HepG2 (cell line): Measurements from ENCODE around the gene TAOK3. TPM values are rescaled to one million over a fixed set of nuclear protein-coding genes. Genes with fewer than 3 reads are reported as not detected.

ENCODE experiments used
- ATAC-seq: fragments of 200-7000 bp; cut with Tn5 transposase; 3 replicates; pipeline ENCODE4 v1.9.1; 2020; ENCODE audit warnings: mild to moderate bottlenecking, moderate library complexity
- BruUV-seq: library from RNA; stranded (reverse); fragments of 400-500 nt; replicated peaks from 2 replicates; lab custom pipeline; 2021; lab: Mats Ljungman, UMichigan
- CTCF ChIA-PET: fragments of 300-600 bp; formaldehyde crosslinking; extraction: SDS; loops from one replicate; lab custom pipeline; 2021; ENCODE audit warnings: low total read pairs, inconsistent platforms, low intra/inter-chr PET ratio; lab: Yijun Ruan, JAX
- POLR2A ChIA-PET: fragments of 350-600 bp; sonication (Branson Sonifier 250); formaldehyde crosslinking; loops from one replicate; lab custom pipeline; 2020; ENCODE audit warnings: antibody characterized with exemption, inconsistent platforms; lab: Yijun Ruan, JAX
- DNase-seq: peaks from one replicate; pipeline ENCODE4 v3.0.0-alpha.2; 2015; ENCODE audit warnings: low spot score
- FAIRE-seq: peaks from 3 replicates; lab custom pipeline; 2011; peaks lifted over from hg19 to GRCh38; lab: Jason Lieb, UNC
- H2AFZ ChIP-seq: one replicate; pipeline ENCODE4 v1.6.1; 2011; ENCODE audit warnings: low read length, inconsistent platforms
- H3K27ac ChIP-seq: fragments of 300-600 bp; 3 replicates; pipeline ENCODE4 v1.8.0; 2011; ENCODE audit warnings: mixed run types, mild to moderate bottlenecking, mixed read lengths, low read length, inconsistent platforms; ENCODE audit not compliant: insufficient read depth; ENCODE audit errors: extremely low read length
- H3K27me3 ChIP-seq, 2 experiments: fragments of 200-600 bp in 1 of 2; 2 replicates in 1 of 2; 3 replicates in 1 of 2; pipeline versions ENCODE4 v1.6.0 to v1.8.0; 2011; ENCODE audit warnings: low read length in 2 of 2, mild to moderate bottlenecking in 2 of 2, moderate library complexity in 2 of 2, inconsistent platforms in 1 of 2; ENCODE audit not compliant: insufficient read depth in 2 of 2, control insufficient read depth in 1 of 2
- H3K36me3 ChIP-seq, 2 experiments: fragments of 200-600 bp in 1 of 2; replicated peaks in 1 of 2; 2 replicates in 1 of 2; 3 replicates in 1 of 2; pipeline versions ENCODE4 v1.5.1 to v1.8.0; 2011; ENCODE audit warnings: low read length in 2 of 2, inconsistent platforms in 1 of 2; ENCODE audit not compliant: insufficient read depth in 2 of 2, control insufficient read depth in 1 of 2
- H3K4me1 ChIP-seq: 2 replicates; pipeline ENCODE4 v1.5.1; 2012; ENCODE audit warnings: low read length, inconsistent platforms; ENCODE audit not compliant: insufficient read depth
- H3K4me2 ChIP-seq: 2 replicates; pipeline ENCODE4 v1.6.0; 2011; ENCODE audit warnings: low read depth, low read length, inconsistent platforms
- H3K4me3 ChIP-seq, 3 experiments: fragments of 200-600 bp in 1 of 3; sonication (generic), shearing (Covaris generic) in 1 of 3; replicated peaks in 1 of 3; 2 replicates each; pipeline ENCODE4 v1.5.1; 2011 to 2016; ENCODE audit warnings: low read length in 3 of 3, inconsistent platforms in 2 of 3, low read depth in 2 of 3, mild to moderate bottlenecking in 2 of 3, control low read depth in 1 of 3, mixed read lengths in 1 of 3; ENCODE audit not compliant: insufficient read depth in 1 of 3
- H3K79me2 ChIP-seq: one replicate; pipeline ENCODE4 v1.6.1; 2011; ENCODE audit warnings: low read length, inconsistent platforms; ENCODE audit not compliant: insufficient read depth
- H3K9ac ChIP-seq: 2 replicates; pipeline ENCODE4 v1.6.0; 2011; ENCODE audit warnings: mild to moderate bottlenecking, low read depth, low read length, inconsistent platforms; ENCODE audit not compliant: insufficient read depth
- H3K9me3 ChIP-seq: 2 replicates; pipeline ENCODE4 v1.5.1; 2012; ENCODE audit warnings: mild to moderate bottlenecking, low read length
- H4K20me1 ChIP-seq: 2 replicates; pipeline ENCODE4 v1.6.0; 2011; ENCODE audit warnings: inconsistent platforms, mild to moderate bottlenecking, low read length, moderate library complexity; ENCODE audit not compliant: insufficient read depth
- CTCF ChIP-seq: sonication (generic); formaldehyde crosslinking; IDR thresholded peaks from 2 replicates; pipeline ENCODE4 v1.5.0; 2020; ENCODE audit warnings: mild to moderate bottlenecking, missing genetic modification reagents, moderate library complexity
- HNF4A ChIP-seq: sonication (generic); formaldehyde crosslinking; IDR thresholded peaks from 2 replicates; pipeline ENCODE4 v1.4.0; 2020; ENCODE audit warnings: missing genetic modification reagents
- JUNB ChIP-seq: sonication (generic); formaldehyde crosslinking; IDR thresholded peaks from 2 replicates; pipeline ENCODE4 v1.8.0; 2022; ENCODE audit warnings: missing genetic modification reagents, mild to moderate bottlenecking, borderline replicate concordance
- STAG1 ChIP-seq: sonication (generic); formaldehyde crosslinking; IDR thresholded peaks from 2 replicates; pipeline ENCODE4 v1.4.0; 2020; ENCODE audit warnings: missing genetic modification reagents
- ZMYM3 ChIP-seq: sonication (generic); formaldehyde crosslinking; IDR thresholded peaks from 2 replicates; pipeline ENCODE4 v1.5.1; 2020; ENCODE audit warnings: mild to moderate bottlenecking, missing genetic modification reagents
- ZNF12 ChIP-seq: sonication (generic); formaldehyde crosslinking; IDR thresholded peaks from 2 replicates; pipeline ENCODE4 v1.5.0; 2020; ENCODE audit warnings: missing genetic modification reagents
- WGBS: methylation state at CpG from one replicate; pipeline ENCODE4 v1.1.6; 2017; ENCODE audit warnings: low lambda C conversion rate; 5-methylcytosine and 5-hydroxymethylcytosine counted together
- in situ Hi-C: cut with HindIII; loops from 2 replicates; pipeline ENCODE4 v1.10.0; 2017; ENCODE audit warnings: low pct_unique_long_range_greater_than_20kb; ENCODE audit not compliant: extremely low pct_ligation_motif_present
- intact Hi-C: fragments of 100-400 bp; cut with micrococcal nuclease; formaldehyde crosslinking; loops from one replicate; pipeline ENCODE4 v1.10.0; 2022; ENCODE audit not compliant: unreplicated experiment
- polyA plus RNA-seq, 8 experiments: library from polyadenylated mRNA; depleted of rRNA in 3 of 8; stranded (reverse) in 7 of 8; unstranded in 1 of 8; fragments of >200 nt; fragmentation: Illumina TruSeq in 4 of 8; extraction: Trizol in 4 of 8; gene quantifications; 2 replicates each; pipeline versions ENCODE4 v1.2.1 to v1.2.3, GENCODE V29; 2011 to 2016; ENCODE audit warnings: low read depth in 4 of 8, missing spikeins in 1 of 8, mixed read lengths in 1 of 8; ENCODE audit not compliant: insufficient read depth in 1 of 8
- total RNA-seq, 5 experiments: library from RNA; depleted of rRNA; stranded (reverse); fragments of >200 nt; fragmentation: Illumina TruSeq; extraction: Trizol; gene quantifications; 2 replicates each; pipeline ENCODE4 v1.2.3, GENCODE V29; 2016; ENCODE audit warnings: low read depth in 1 of 5
- TF ChIP-seq, protein P1 (sequence below): sonication (generic); formaldehyde crosslinking; IDR thresholded peaks from 2 replicates; pipeline ENCODE4 v1.5.0; 2020; ENCODE audit warnings: mild to moderate bottlenecking, missing genetic modification reagents
- TF ChIP-seq, protein P2 (sequence below): sonication (generic); formaldehyde crosslinking; IDR thresholded peaks from 2 replicates; pipeline ENCODE4 v1.8.0; 2023; ENCODE audit warnings: mild to moderate bottlenecking, missing genetic modification reagents

TAOK3 gene
- total and polyA plus RNA-seq, 2 of the 13 experiments (the other 11 are each of a cell fraction or from before 2014, with no cell fraction given) = 10.4 to 12.3 TPM

GRCh38 chr12:118119449-118119879 is 253.2 kb downstream of the TAOK3 start:
- Histone ChIP-seq H2AFZ (no peak overlapping the region), H3K9me3 (no peaks in the 10 kb centered on the region), H3K27me3 (no peaks in the 10 kb centered on the region), H3K36me3 (no peaks in the 10 kb centered on the region), H3K4me2 (no peak overlapping the region), H3K9ac (no peak overlapping the region), H3K79me2 (no peaks in the 10 kb centered on the region), H3K4me3 (no peak overlapping the region), H3K4me1 (peaks cover 58% of the 10 kb centered on the region), H4K20me1 (no peaks in the 10 kb centered on the region), H3K27ac (no peak overlapping the region)
- intact Hi-C loops (no loop called here), in situ Hi-C loops (no loop called here)
- DNase-seq (no peak), ATAC-seq (no peak), FAIRE-seq (no peak)
- POLR2A ChIA-PET = interaction anchor here (0.6 to 2.1 kb wide), 3 partner anchors 16 to 257 kb away, joined by 3 to 20 read pairs (median 3); partner anchors contain the start of genes PEBP1 and SUDS3
- WGBS = 95% methylated on average over 10 of the region's 10 CpGs
- CTCF ChIA-PET = no interaction called here
- BruUV-seq = no TSS peak
- TF ChIP-seq ZNF12 (CRISPR knock-in tag) = no peak
- TF ChIP-seq JUNB (CRISPR knock-in tag) = no peak
- 0 out of 2 replicates have a peak, but pooled peaks have one; percentile 12 for TF ChIP-seq CTCF (CRISPR knock-in tag)
- TF ChIP-seq, protein P1, sequence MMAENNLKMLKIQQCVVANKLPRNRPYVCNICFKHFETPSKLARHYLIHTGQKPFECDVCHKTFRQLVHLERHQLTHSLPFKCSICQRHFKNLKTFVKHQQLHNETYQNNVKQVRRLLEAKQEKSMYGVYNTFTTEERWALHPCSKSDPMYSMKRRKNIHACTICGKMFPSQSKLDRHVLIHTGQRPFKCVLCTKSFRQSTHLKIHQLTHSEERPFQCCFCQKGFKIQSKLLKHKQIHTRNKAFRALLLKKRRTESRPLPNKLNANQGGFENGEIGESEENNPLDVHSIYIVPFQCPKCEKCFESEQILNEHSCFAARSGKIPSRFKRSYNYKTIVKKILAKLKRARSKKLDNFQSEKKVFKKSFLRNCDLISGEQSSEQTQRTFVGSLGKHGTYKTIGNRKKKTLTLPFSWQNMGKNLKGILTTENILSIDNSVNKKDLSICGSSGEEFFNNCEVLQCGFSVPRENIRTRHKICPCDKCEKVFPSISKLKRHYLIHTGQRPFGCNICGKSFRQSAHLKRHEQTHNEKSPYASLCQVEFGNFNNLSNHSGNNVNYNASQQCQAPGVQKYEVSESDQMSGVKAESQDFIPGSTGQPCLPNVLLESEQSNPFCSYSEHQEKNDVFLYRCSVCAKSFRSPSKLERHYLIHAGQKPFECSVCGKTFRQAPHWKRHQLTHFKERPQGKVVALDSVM (CRISPR knock-in tag) = peak; percentile 96
- no peak for TF ChIP-seq HNF4A (CRISPR knock-in tag)
- 0 out of 2 replicates have a peak, but pooled peaks have one; percentile 6 for TF ChIP-seq STAG1
- TF ChIP-seq ZMYM3 = peak; percentile 54; the same call in 1 of the 2 replicates
- TF ChIP-seq, protein P2, sequence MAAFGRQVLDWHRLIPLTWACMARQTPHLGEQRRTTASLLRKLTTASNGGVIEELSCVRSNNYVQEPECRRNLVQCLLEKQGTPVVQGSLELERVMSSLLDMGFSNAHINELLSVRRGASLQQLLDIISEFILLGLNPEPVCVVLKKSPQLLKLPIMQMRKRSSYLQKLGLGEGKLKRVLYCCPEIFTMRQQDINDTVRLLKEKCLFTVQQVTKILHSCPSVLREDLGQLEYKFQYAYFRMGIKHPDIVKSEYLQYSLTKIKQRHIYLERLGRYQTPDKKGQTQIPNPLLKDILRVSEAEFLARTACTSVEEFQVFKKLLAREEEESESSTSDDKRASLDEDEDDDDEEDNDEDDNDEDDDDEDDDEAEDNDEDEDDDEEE (CRISPR knock-in tag) = no peak
